Endothelial cell (in vitro differentiated cells): ENCODE results near the gene CD33. TPM values are rescaled to one million over a fixed set of nuclear protein-coding genes. Genes with fewer than 3 reads are reported as not detected.
A peak's percentile ranks its signal among the peaks of the same experiment; 100 is the strongest.
"Not testable (repeated sequence)": the region's sequence is repeated elsewhere in the genome, so short reads cannot be mapped to it uniquely, and the experiment has no call there.

Experiments
- DNase-seq: peaks from one replicate; pipeline ENCODE4 v3.0.0; 2021; ENCODE audit warnings: low spot score
- H3K27ac Mint-ChIP-seq: one replicate; pipeline ENCODE4 v1.8.0; 2021; ENCODE audit warnings: mixed read lengths, inconsistent platforms; ENCODE audit not compliant: unreplicated experiment
- H3K27me3 Mint-ChIP-seq: one replicate; pipeline ENCODE4 v1.8.0; 2021; ENCODE audit warnings: mild to moderate bottlenecking, moderate library complexity, mixed read lengths, inconsistent platforms; ENCODE audit not compliant: unreplicated experiment
- H3K36me3 Mint-ChIP-seq: one replicate; pipeline ENCODE4 v1.8.0; 2021; ENCODE audit warnings: mild to moderate bottlenecking, low read depth, mixed read lengths, inconsistent platforms; ENCODE audit not compliant: unreplicated experiment
- H3K4me1 Mint-ChIP-seq: one replicate; pipeline ENCODE4 v1.8.0; 2021; ENCODE audit warnings: mild to moderate bottlenecking, mixed read lengths, inconsistent platforms; ENCODE audit not compliant: unreplicated experiment
- H3K4me3 Mint-ChIP-seq: one replicate; pipeline ENCODE4 v1.8.0; 2021; ENCODE audit warnings: mild to moderate bottlenecking, mixed read lengths, inconsistent platforms; ENCODE audit not compliant: unreplicated experiment
- H3K9me3 Mint-ChIP-seq: one replicate; pipeline ENCODE4 v1.8.0; 2021; ENCODE audit warnings: mixed read lengths, inconsistent platforms; ENCODE audit not compliant: unreplicated experiment
- CTCF ChIP-seq: fragments of 200-600 bp; sonication (generic); IDR thresholded peaks from one replicate; pipeline ENCODE4 v1.5.0; 2021; ENCODE audit warnings: antibody characterized with exemption; ENCODE audit not compliant: unreplicated experiment
- long read RNA-seq: library from polyadenylated mRNA; unstranded; transcript quantifications from one replicate; pipeline ENCODE4 v2.0.0, GENCODE V29; 2020; ENCODE audit not compliant: unreplicated experiment
- total RNA-seq: library from RNA; stranded (reverse); fragmentation: NEBNext Ultra II Directional; extraction: Animal tissue kit (Norgen Biotek cat#: 25700); gene quantifications from one replicate; pipeline ENCODE4 v1.2.1, GENCODE V29; 2021; ENCODE audit not compliant: unreplicated experiment

Gene CD33
- total RNA-seq = 21.7 TPM
- long read RNA-seq, partial matches to known transcripts = 5 of 17 reads
- long read RNA-seq, other reads (novel, unspliced or antisense) = 6 of 17 reads

- peak within 1 kb of the TSS; percentile 68 for H3K4me3 Mint-ChIP-seq
- H3K27ac Mint-ChIP-seq = peak within 1 kb of the TSS; percentile 80
- H3K36me3 Mint-ChIP-seq, H3K27me3 Mint-ChIP-seq, H3K9me3 Mint-ChIP-seq: not testable (repeated sequence)
- H3K4me1 Mint-ChIP-seq = peaks cover 32% of the 10 kb centered on the region
- peak; percentile 23 for DNase-seq
These were observed at the start of gene CD33 for GRCh38 chr19:51224898-51225393. TSS of gene CD33 (plus strand) at chr19:51225080. CDS start at chr19:51225119, 39 bp downstream.

- Mint-ChIP-seq H3K27ac (peak overlapping the region; percentile 61), H3K27me3 (peaks cover 3% of the 10 kb centered on the region), H3K4me3 (peak overlapping the region; percentile 13), H3K9me3 (no peaks in the 10 kb centered on the region), H3K36me3 (no peaks in the 10 kb centered on the region), H3K4me1 (peaks cover 15% of the 10 kb centered on the region)
- no peak for TF ChIP-seq CTCF
- peak; percentile 10 for DNase-seq
These were observed 45.6 kb upstream of the CD33 start for GRCh38 chr19:51179256-51179655.

GRCh38 chr19:51181377-51181912 is 43.4 kb upstream of the CD33 start:
- TF ChIP-seq CTCF = no peak
- Mint-ChIP-seq H3K9me3 (no peaks in the 10 kb centered on the region), H3K27me3 (peaks cover 10% of the 10 kb centered on the region), H3K4me3 (no peak overlapping the region), H3K36me3 (no peaks in the 10 kb centered on the region), H3K27ac (no peak overlapping the region), H3K4me1 (peaks cover 15% of the 10 kb centered on the region)
- no peak for DNase-seq

- Mint-ChIP-seq H3K27ac (no peak overlapping the region), H3K4me3 (no peak overlapping the region), H3K27me3 (peaks cover 10% of the 10 kb centered on the region), H3K9me3 (no peaks in the 10 kb centered on the region), H3K36me3 (no peaks in the 10 kb centered on the region), H3K4me1 (peaks cover 15% of the 10 kb centered on the region)
- TF ChIP-seq CTCF = no peak
- DNase-seq = no peak
These were observed 42.9 kb upstream of the CD33 start for GRCh38 chr19:51181913-51182419.

GRCh38 chr19:51183629-51184028 is 41.3 kb upstream of the CD33 start:
- Mint-ChIP-seq H3K36me3 (no peaks in the 10 kb centered on the region), H3K9me3 (no peaks in the 10 kb centered on the region), H3K4me3 (peak overlapping the region; percentile 71), H3K27ac (no peak overlapping the region), H3K27me3 (peaks cover 10% of the 10 kb centered on the region), H3K4me1 (peaks cover 13% of the 10 kb centered on the region)
- TF ChIP-seq CTCF = no peak
- DNase-seq = no peak
